Natural killer cell (primary cell): ENCODE measurements around the gene TBC1D22A. TPM values are rescaled to one million over a fixed set of nuclear protein-coding genes. Genes with fewer than 3 reads are reported as not detected.

Experiments used
- ATAC-seq, 3 donors: fragments of 150-1000 bp in 2 of 3; fragments of 200-7000 bp in 1 of 3; cut with Tn5 transposase; 1 replicate in 1 of 3; 2 replicates in 2 of 3; pipeline ENCODE4 v1.10.0; 2021; ENCODE audit warnings: mild to moderate bottlenecking in 2 of 3, moderate library complexity in 2 of 3
- DNase-seq, 2 donors: peaks; one replicate each; pipeline versions ENCODE4 v3.0.0 to v3.0.0-alpha.2; 2013 to 2021; ENCODE audit warnings: mixed read lengths in 1 of 2
- H3K27ac ChIP-seq: one replicate; pipeline ENCODE4 v1.5.1; 2013; ENCODE audit warnings: mild to moderate bottlenecking, low read length
- H3K27me3 ChIP-seq: one replicate; pipeline ENCODE4 v1.6.1; 2013; ENCODE audit warnings: low read length; ENCODE audit not compliant: control insufficient read depth, insufficient read depth
- H3K36me3 ChIP-seq: one replicate; pipeline ENCODE4 v1.6.1; 2013; ENCODE audit warnings: low read length; ENCODE audit not compliant: control insufficient read depth, insufficient read depth
- H3K4me1 ChIP-seq: one replicate; pipeline ENCODE4 v1.6.1; 2013; ENCODE audit warnings: low read length; ENCODE audit not compliant: control insufficient read depth, insufficient read depth
- H3K4me3 ChIP-seq: one replicate; pipeline ENCODE4 v1.5.1; 2013; ENCODE audit warnings: low read length
- H3K9me3 ChIP-seq: one replicate; pipeline ENCODE4 v1.6.1; 2013; ENCODE audit warnings: low read length; ENCODE audit not compliant: control insufficient read depth, insufficient read depth
- H3K27ac Mint-ChIP-seq, 2 donors: one replicate each; pipeline ENCODE4 v1.8.0; 2022; ENCODE audit warnings: mild to moderate bottlenecking in 2 of 2, mixed read lengths in 2 of 2, moderate library complexity in 1 of 2
- H3K27me3 Mint-ChIP-seq, 2 donors: one replicate each; pipeline ENCODE4 v1.8.0; 2022; ENCODE audit warnings: low read depth in 2 of 2, mixed read lengths in 2 of 2
- H3K36me3 Mint-ChIP-seq: one replicate; pipeline ENCODE4 v1.8.0; 2022; ENCODE audit warnings: mixed read lengths
- H3K4me1 Mint-ChIP-seq, 2 donors: one replicate each; pipeline ENCODE4 v1.8.0; 2022; ENCODE audit warnings: mixed read lengths in 2 of 2
- H3K4me3 Mint-ChIP-seq: one replicate; pipeline ENCODE4 v1.8.0; 2022; ENCODE audit warnings: mild to moderate bottlenecking, moderate library complexity, mixed read lengths
- H3K9me3 Mint-ChIP-seq, 2 donors: one replicate each; pipeline ENCODE4 v1.8.0; 2022; ENCODE audit warnings: mixed read lengths in 2 of 2
- CTCF ChIP-seq: fragments of 200-600 bp; IDR thresholded peaks from one replicate; pipeline ENCODE4 v1.8.0; 2022; ENCODE audit warnings: antibody characterized with exemption
- WGBS: methylation state at CpG from one replicate; pipeline ENCODE4 v1.1.7; 2013; ENCODE audit warnings: missing lambda C conversion rate; ENCODE audit not compliant: insufficient coverage; 5-methylcytosine and 5-hydroxymethylcytosine counted together
- intact Hi-C: fragments of 100-400 bp; cut with micrococcal nuclease; formaldehyde crosslinking; loops from one replicate; pipeline ENCODE4 v1.14.2; 2022
- total RNA-seq, 4 donors: library from RNA; stranded (reverse); fragments of 120-200 nt in 1 of 4; gene quantifications; one replicate each; pipeline versions ENCODE4 v1.2.3 to v1.2.4, GENCODE V29; 2013 to 2022

The TBC1D22A gene
- total RNA-seq, 3 donors from 2014 or later (not counting 1 experiment from before 2014, with no cell fraction given): 47.4 to 53.7 (median 53.2) TPM

DNA sequence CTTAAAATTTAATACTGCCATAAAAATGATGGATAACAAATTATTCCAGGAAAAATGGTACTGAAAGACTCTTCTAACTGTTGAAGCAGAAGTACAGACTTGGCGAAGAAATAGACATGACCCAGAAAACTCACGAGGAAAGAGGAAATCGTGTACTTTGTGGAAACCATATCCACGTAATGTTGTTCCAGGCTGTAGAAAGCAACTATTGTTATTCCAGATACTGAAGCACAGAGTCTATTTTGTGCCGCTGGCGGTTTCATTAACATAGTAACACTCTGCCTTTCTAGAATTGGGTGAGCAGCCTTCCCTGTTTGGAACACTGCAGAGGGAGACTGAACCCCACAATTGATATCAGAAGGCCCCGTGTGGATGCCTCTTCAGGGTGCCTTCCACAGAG, 310.6 kb downstream of the TBC1D22A start:
- Mint-ChIP-seq H3K36me3 (peaks cover 7% of the 10 kb centered on the region), H3K4me3 (no peak overlapping the region), H3K27ac (peak overlapping the region in 1 of 2 donors; percentile 38), H3K4me1 (peaks cover 24 to 47% of the 10 kb centered on the region in 2 donors), H3K27me3 (no peaks in the 10 kb centered on the region), H3K9me3 (peaks cover 0 to 4% of the 10 kb centered on the region in 2 donors)
- Histone ChIP-seq H3K4me1 (peaks cover under 1% of the 10 kb centered on the region), H3K4me3 (no peak overlapping the region), H3K9me3 (peaks cover 9% of the 10 kb centered on the region), H3K36me3 (no peaks in the 10 kb centered on the region), H3K27me3 (no peaks in the 10 kb centered on the region), H3K27ac (no peak overlapping the region)
- no peak for TF ChIP-seq CTCF
- intact Hi-C loops: no loop called here
- DNase-seq: no peak
- no peak for ATAC-seq
- 95% methylated on average over 6 of the region's 7 CpGs for WGBS

- Mint-ChIP-seq H3K27me3 (no peaks in the 10 kb centered on the region), H3K27ac (no peak overlapping the region), H3K4me1 (peaks cover 17 to 42% of the 10 kb centered on the region in 2 donors), H3K9me3 (peaks cover 0 to 4% of the 10 kb centered on the region in 2 donors), H3K36me3 (peaks cover 7% of the 10 kb centered on the region), H3K4me3 (no peak overlapping the region)
- intact Hi-C loops: no loop called here
- no peak overlapping the region for H3K27ac ChIP-seq
- H3K36me3 ChIP-seq: no peaks in the 10 kb centered on the region
- H3K9me3 ChIP-seq: peaks cover 9% of the 10 kb centered on the region
- no peaks in the 10 kb centered on the region for H3K4me1 ChIP-seq
- WGBS: 93% methylated on average over 7 of the region's 7 CpGs
- no peak for ATAC-seq
- no peak overlapping the region for H3K4me3 ChIP-seq
- no peaks in the 10 kb centered on the region for H3K27me3 ChIP-seq
- no peak for TF ChIP-seq CTCF
- DNase-seq: no peak
Measured at GRCh38 chr22:47074105-47074504, 311.7 kb downstream of the TBC1D22A start.

DNA sequence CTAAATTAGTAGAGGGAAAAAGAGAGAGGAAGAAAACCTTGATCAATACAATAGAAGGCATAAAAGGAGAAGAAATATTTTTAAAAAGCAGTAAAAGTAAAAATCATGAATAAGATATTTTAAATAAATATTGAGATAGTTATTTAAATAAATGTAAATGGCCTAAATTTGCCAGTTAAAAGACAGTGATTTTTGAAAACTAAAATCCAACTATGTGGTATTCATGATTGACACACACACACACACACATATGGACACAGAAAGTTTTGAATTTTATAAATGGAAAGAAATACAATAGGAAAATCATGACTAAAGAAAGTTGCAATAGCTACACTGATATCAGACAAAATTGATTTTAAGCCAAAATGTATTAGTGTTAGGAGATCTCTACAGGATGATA, 313.1 kb downstream of the TBC1D22A start:
- DNase-seq (no peak), ATAC-seq (no peak)
- no peak for TF ChIP-seq CTCF
- H3K9me3 ChIP-seq: peaks cover 9% of the 10 kb centered on the region
- Mint-ChIP-seq H3K4me1 (peaks cover 11 to 32% of the 10 kb centered on the region in 2 donors), H3K9me3 (peaks cover 2 to 4% of the 10 kb centered on the region in 2 donors), H3K36me3 (peaks cover 7% of the 10 kb centered on the region), H3K27me3 (no peaks in the 10 kb centered on the region), H3K4me3 (no peak overlapping the region), H3K27ac (no peak overlapping the region)
- H3K36me3 ChIP-seq: no peaks in the 10 kb centered on the region
- intact Hi-C loops: no loop called here
- no peak overlapping the region for H3K4me3 ChIP-seq
- H3K27ac ChIP-seq: no peak overlapping the region
- H3K27me3 ChIP-seq: no peaks in the 10 kb centered on the region
- H3K4me1 ChIP-seq: no peaks in the 10 kb centered on the region

GRCh38 chr22:47076758-47077157, 314.3 kb downstream of the TBC1D22A start:
- Histone ChIP-seq H3K36me3 (no peaks in the 10 kb centered on the region), H3K4me3 (no peak overlapping the region), H3K9me3 (peaks cover 9% of the 10 kb centered on the region), H3K27me3 (no peaks in the 10 kb centered on the region), H3K27ac (no peak overlapping the region), H3K4me1 (no peaks in the 10 kb centered on the region)
- Mint-ChIP-seq H3K4me1 (peaks cover 6 to 20% of the 10 kb centered on the region in 2 donors), H3K9me3 (peaks cover 2 to 4% of the 10 kb centered on the region in 2 donors), H3K27me3 (no peaks in the 10 kb centered on the region), H3K4me3 (no peak overlapping the region), H3K36me3 (peaks cover 7% of the 10 kb centered on the region), H3K27ac (no peak overlapping the region)
- WGBS: 100% methylated on average over 2 of the region's 2 CpGs
- DNase-seq (no peak), ATAC-seq (no peak)
- no peak for TF ChIP-seq CTCF
- intact Hi-C loops: no loop called here
